OCI-LY7 (cell line): ENCODE data around the gene TESK1. TPM values are rescaled to one million over a fixed set of nuclear protein-coding genes. Genes with fewer than 3 reads are reported as not detected.
A peak's percentile ranks its signal among the peaks of the same experiment; 100 is the strongest.

Source experiments
- BruUV-seq: library from RNA; stranded (reverse); fragments of 400-500 nt; replicated peaks from 2 replicates; lab custom pipeline; 2021; lab: Mats Ljungman, UMichigan
- CTCF ChIA-PET: fragments of 300-600 bp; sonication (Branson Sonifier 250); formaldehyde crosslinking; loops from one replicate; lab custom pipeline; 2022; ENCODE audit warnings: antibody characterized with exemption; ENCODE audit not compliant: unreplicated experiment; lab: Charles Lee
- POLR2A ChIA-PET: fragments of 300-600 bp; sonication (Branson Sonifier 250); formaldehyde crosslinking; loops from one replicate; lab custom pipeline; 2022; ENCODE audit warnings: antibody characterized with exemption; lab: Charles Lee
- DNase-seq: peaks from one replicate; pipeline ENCODE4 v3.0.0-alpha.2; 2015; ENCODE audit warnings: low spot score
- H2AFZ ChIP-seq: fragments of 200-600 bp; sonication (generic), shearing (Covaris generic); 2 replicates; pipeline ENCODE4 v1.6.1; 2014; ENCODE audit warnings: mild to moderate bottlenecking, antibody characterized with exemption, low read length, moderate library complexity
- H3K27ac ChIP-seq: fragments of 200-600 bp; sonication (generic); 2 replicates; pipeline ENCODE4 v1.5.1; 2014; ENCODE audit warnings: mixed run types, low read depth, mild to moderate bottlenecking, moderate library complexity, low read length, inconsistent platforms; ENCODE audit not compliant: poor library complexity, severe bottlenecking
- H3K36me3 ChIP-seq: fragments of 200-600 bp; sonication (generic); 2 replicates; pipeline ENCODE4 v1.6.1; 2014; ENCODE audit warnings: mild to moderate bottlenecking, antibody characterized with exemption, low read length, moderate library complexity, mixed read lengths; ENCODE audit not compliant: insufficient read depth
- H3K4me1 ChIP-seq: fragments of 200-600 bp; sonication (generic); 2 replicates; pipeline ENCODE4 v1.5.1; 2014; ENCODE audit warnings: mild to moderate bottlenecking, low read length; ENCODE audit not compliant: insufficient read depth, poor library complexity, severe bottlenecking
- H3K4me2 ChIP-seq: fragments of 200-600 bp; sonication (generic); 2 replicates; pipeline ENCODE4 v1.6.1; 2014; ENCODE audit warnings: mild to moderate bottlenecking, low read length
- H3K4me3 ChIP-seq: fragments of 200-600 bp; sonication (generic); 2 replicates; pipeline ENCODE4 v1.5.1; 2014; ENCODE audit warnings: mild to moderate bottlenecking, low read depth, low read length; ENCODE audit not compliant: poor library complexity, severe bottlenecking
- H3K79me2 ChIP-seq: fragments of 200-600 bp; sonication (generic); 2 replicates; pipeline ENCODE4 v1.6.1; 2016; ENCODE audit warnings: low read depth, mild to moderate bottlenecking, low read length, moderate library complexity, mixed read lengths; ENCODE audit not compliant: insufficient read depth
- H3K9me2 ChIP-seq: fragments of 200-600 bp; sonication (generic); 2 replicates; pipeline ENCODE4 v1.6.1; 2016; ENCODE audit warnings: mild to moderate bottlenecking, low read length, mixed read lengths; ENCODE audit not compliant: insufficient read depth
- H3K9me3 ChIP-seq: fragments of 200-600 bp; sonication (generic); 2 replicates; pipeline ENCODE4 v1.6.1; 2014; ENCODE audit warnings: mild to moderate bottlenecking, mixed run types, low read length, mixed read lengths
- H4K20me1 ChIP-seq: fragments of 200-600 bp; sonication (generic); 2 replicates; pipeline ENCODE4 v1.6.1; 2014; ENCODE audit warnings: mild to moderate bottlenecking, antibody characterized with exemption, low read length, moderate library complexity, mixed read lengths; ENCODE audit not compliant: insufficient read depth
- EZH2phosphoT487 ChIP-seq: fragments of 200-600 bp; sonication (generic); IDR thresholded peaks from 2 replicates; pipeline ENCODE4 v1.6.1; 2018; ENCODE audit warnings: low read depth, borderline replicate concordance, mild to moderate bottlenecking, mixed run types, antibody characterized with exemption, low read length, moderate library complexity, mixed read lengths
- intact Hi-C: fragments of 100-400 bp; cut with micrococcal nuclease; formaldehyde crosslinking; loops from one replicate; pipeline ENCODE4 v1.10.0; 2022; ENCODE audit not compliant: unreplicated experiment
- total RNA-seq, 2 experiments: library from RNA; depleted of rRNA in 1 of 2; stranded (reverse); fragments of >200 nt in 1 of 2; shearing (Covaris generic) in 1 of 2; gene quantifications; 2 replicates each; pipeline ENCODE4 v1.2.3, GENCODE V29; 2014 to 2022
- TF ChIP-seq, protein P1 (sequence below): fragments of 200-600 bp; sonication (generic); conservative IDR thresholded peaks from 2 replicates; pipeline ENCODE4 v1.5.1; 2014; ENCODE audit warnings: mild to moderate bottlenecking, antibody characterized with exemption, low read length, moderate library complexity, mixed read lengths

TESK1 gene
- total RNA-seq, 2 experiments from 2014 or later: 15.0 to 42.2 TPM

DNA sequence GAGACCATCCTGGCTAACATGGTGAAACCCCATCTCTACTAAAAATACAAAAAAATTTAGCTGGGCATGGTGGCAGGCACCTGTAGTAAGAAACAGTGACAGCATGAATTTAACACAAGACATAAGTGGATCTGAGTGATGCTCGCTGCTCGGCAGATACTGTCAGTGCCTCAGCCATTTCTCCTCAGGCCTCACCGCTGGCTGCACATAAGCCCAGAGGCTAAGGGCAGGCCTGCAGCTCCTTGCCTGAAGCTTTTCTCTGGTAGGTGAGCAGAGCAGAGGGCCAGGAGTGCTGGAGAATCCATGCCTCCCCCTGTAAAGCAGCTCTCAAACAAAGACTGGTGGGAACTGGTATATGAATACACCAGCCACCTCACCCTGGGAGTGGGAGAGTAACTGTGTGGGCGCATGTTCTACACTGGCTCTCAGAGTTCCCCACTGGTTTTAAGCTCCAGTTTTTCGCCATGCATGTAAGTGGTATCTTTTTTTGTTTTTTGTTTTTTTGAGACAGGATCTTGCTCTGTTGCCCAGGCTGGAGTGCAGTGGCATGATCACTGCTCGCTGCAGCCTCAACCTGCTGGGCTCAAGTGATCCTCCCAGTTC, 23.4 kb downstream of the TESK1 start:
- H3K79me2 ChIP-seq: no peaks in the 10 kb centered on the region
- peaks cover 23% of the 10 kb centered on the region for H3K4me1 ChIP-seq
- CTCF ChIA-PET: interaction anchor here (0.5 to 1.0 kb wide), 2 partner anchors 9 to 19 kb away, joined by 6 read pairs; no protein-coding TSS in a partner anchor
- intact Hi-C loops: no loop called here
- H4K20me1 ChIP-seq: no peaks in the 10 kb centered on the region
- no peaks in the 10 kb centered on the region for H3K36me3 ChIP-seq
- BruUV-seq: no TSS peak
- POLR2A ChIA-PET: interaction anchor here (1.2 to 4.3 kb wide), 6 partner anchors 9 to 29 kb away, joined by 5 to 37 read pairs (median 8); partner anchors contain the start of genes CCDC107, CD72, RMRP and SIT1
- TF ChIP-seq EZH2phosphoT487: no peak
- TF ChIP-seq, protein P1, sequence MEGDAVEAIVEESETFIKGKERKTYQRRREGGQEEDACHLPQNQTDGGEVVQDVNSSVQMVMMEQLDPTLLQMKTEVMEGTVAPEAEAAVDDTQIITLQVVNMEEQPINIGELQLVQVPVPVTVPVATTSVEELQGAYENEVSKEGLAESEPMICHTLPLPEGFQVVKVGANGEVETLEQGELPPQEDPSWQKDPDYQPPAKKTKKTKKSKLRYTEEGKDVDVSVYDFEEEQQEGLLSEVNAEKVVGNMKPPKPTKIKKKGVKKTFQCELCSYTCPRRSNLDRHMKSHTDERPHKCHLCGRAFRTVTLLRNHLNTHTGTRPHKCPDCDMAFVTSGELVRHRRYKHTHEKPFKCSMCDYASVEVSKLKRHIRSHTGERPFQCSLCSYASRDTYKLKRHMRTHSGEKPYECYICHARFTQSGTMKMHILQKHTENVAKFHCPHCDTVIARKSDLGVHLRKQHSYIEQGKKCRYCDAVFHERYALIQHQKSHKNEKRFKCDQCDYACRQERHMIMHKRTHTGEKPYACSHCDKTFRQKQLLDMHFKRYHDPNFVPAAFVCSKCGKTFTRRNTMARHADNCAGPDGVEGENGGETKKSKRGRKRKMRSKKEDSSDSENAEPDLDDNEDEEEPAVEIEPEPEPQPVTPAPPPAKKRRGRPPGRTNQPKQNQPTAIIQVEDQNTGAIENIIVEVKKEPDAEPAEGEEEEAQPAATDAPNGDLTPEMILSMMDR: no peak
- no peak overlapping the region for H3K4me2 ChIP-seq
- DNase-seq: no peak
- H3K9me2 ChIP-seq: no peaks in the 10 kb centered on the region
- H2AFZ ChIP-seq: no peak overlapping the region
- no peak overlapping the region for H3K4me3 ChIP-seq
- no peaks in the 10 kb centered on the region for H3K9me3 ChIP-seq
- no peak overlapping the region for H3K27ac ChIP-seq

DNA sequence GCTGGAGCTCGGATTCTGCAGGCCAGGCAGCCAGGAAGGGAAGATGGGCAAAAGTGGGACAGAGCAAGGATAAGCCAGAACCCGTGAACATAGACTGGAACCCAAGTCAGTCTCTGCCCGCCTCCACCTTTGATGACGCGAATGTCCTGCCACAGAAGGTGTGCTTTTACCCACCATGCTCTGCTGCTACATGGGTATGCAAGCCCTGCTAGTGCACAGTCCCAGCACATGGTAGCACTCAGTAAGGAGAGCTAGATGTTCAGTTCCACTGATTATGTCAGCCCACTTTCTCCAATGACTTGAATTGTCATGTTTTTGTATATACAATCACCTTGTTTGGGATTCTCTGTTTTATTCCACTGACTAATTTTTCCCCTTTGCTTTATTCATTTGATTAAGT, 24.5 kb downstream of the TESK1 start:
- no peaks in the 10 kb centered on the region for H3K9me3 ChIP-seq
- H3K9me2 ChIP-seq: no peaks in the 10 kb centered on the region
- no TSS peak for BruUV-seq
- H3K4me2 ChIP-seq: no peak overlapping the region
- no peak overlapping the region for H3K4me3 ChIP-seq
- DNase-seq: no peak
- no peaks in the 10 kb centered on the region for H4K20me1 ChIP-seq
- H3K27ac ChIP-seq: no peak overlapping the region
- ChIA-PET POLR2A (interaction anchor here (0.5 to 4.3 kb wide), 8 partner anchors 10 to 174 kb away, joined by 3 to 37 read pairs (median 6); partner anchors contain the start of genes CCDC107, CD72, RMRP and SIT1), CTCF (no interaction called here)
- no peaks in the 10 kb centered on the region for H3K79me2 ChIP-seq
- intact Hi-C loops: no loop called here
- H3K4me1 ChIP-seq: peaks cover 34% of the 10 kb centered on the region
- H2AFZ ChIP-seq: peak overlapping the region; percentile 48
- TF ChIP-seq, protein P1: no peak
- TF ChIP-seq EZH2phosphoT487: no peak
- no peaks in the 10 kb centered on the region for H3K36me3 ChIP-seq

DNA sequence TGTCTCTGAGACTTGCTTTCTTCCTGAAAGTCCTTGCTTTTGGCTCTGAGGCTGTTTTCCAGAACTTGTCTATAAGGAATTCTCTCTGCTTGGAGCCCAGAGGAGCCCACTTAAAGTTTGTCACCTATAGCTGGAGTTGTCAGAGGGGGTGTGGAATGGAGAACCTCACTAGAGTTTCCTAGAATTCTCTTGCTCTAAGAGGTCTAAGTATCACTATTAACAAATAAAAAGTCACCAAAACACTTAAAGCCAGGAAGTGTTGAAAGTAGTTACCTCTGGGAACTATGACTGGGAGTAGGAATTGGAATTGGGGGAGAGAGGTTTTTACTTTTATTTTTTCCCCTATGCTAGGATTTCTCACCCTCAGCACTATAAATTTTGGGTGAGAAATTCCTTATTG, 30.7 kb downstream of the TESK1 start:
- ChIA-PET POLR2A (interaction anchor here (0.6 to 3.3 kb wide), 12 partner anchors 9 to 135 kb away, joined by 3 to 36 read pairs (median 4); partner anchors contain the start of gene ARHGEF39), CTCF (no interaction called here)
- no TSS peak for BruUV-seq
- peak overlapping the region; percentile 28 for H3K4me3 ChIP-seq
- peak overlapping the region; percentile 94 for H3K27ac ChIP-seq
- peaks cover 71% of the 10 kb centered on the region for H3K4me1 ChIP-seq
- H4K20me1 ChIP-seq: no peaks in the 10 kb centered on the region
- no peak for TF ChIP-seq EZH2phosphoT487
- TF ChIP-seq, protein P1: no peak
- DNase-seq: no peak
- intact Hi-C loops: no loop called here
- no peaks in the 10 kb centered on the region for H3K79me2 ChIP-seq
- peak overlapping the region; percentile 76 for H3K4me2 ChIP-seq
- H3K36me3 ChIP-seq: peaks cover 8% of the 10 kb centered on the region
- peak overlapping the region; percentile 54; the same call in 1 of the 2 replicates for H2AFZ ChIP-seq
- peaks cover 6% of the 10 kb centered on the region; the same call in 1 of the 2 replicates for H3K9me3 ChIP-seq
- H3K9me2 ChIP-seq: no peaks in the 10 kb centered on the region
